GM23338 (cell line): ENCODE results near the gene NAALADL2. TPM values are rescaled to one million over a fixed set of nuclear protein-coding genes. Genes with fewer than 3 reads are reported as not detected.

Source experiments
- ATAC-seq: fragments of 200-7000 bp; cut with Tn5 transposase; 3 replicates; pipeline ENCODE4 v1.9.1; 2020
- DNase-seq: peaks from one replicate; pipeline ENCODE4 v3.0.0-alpha.2; 2015; ENCODE audit warnings: low spot score
- H2AFZ ChIP-seq: fragments of 200-600 bp; sonication (generic); 2 replicates; pipeline ENCODE4 v1.8.0; 2016; ENCODE audit warnings: antibody characterized with exemption, mild to moderate bottlenecking, moderate library complexity
- H3F3A ChIP-seq: fragments of 200-600 bp; sonication (generic); replicated peaks from 2 replicates; pipeline ENCODE4 v1.8.0; 2017; ENCODE audit warnings: antibody characterized with exemption, mixed run types, low read depth
- H3K27ac ChIP-seq: fragments of 200-600 bp; sonication (generic); 2 replicates; pipeline ENCODE4 v1.6.1; 2016; ENCODE audit warnings: low read depth
- H3K27me3 ChIP-seq: fragments of 200-600 bp; sonication (generic); 2 replicates; pipeline ENCODE4 v1.8.0; 2016; ENCODE audit warnings: mild to moderate bottlenecking, mixed run types, moderate library complexity; ENCODE audit not compliant: insufficient read depth
- H3K36me3 ChIP-seq: fragments of 200-600 bp; sonication (generic); 2 replicates; pipeline ENCODE4 v1.8.0; 2016; ENCODE audit warnings: mild to moderate bottlenecking; ENCODE audit not compliant: insufficient read depth
- H3K4me1 ChIP-seq: fragments of 200-600 bp; sonication (generic); 2 replicates; pipeline ENCODE4 v1.8.0; 2016; ENCODE audit warnings: mild to moderate bottlenecking, moderate library complexity; ENCODE audit not compliant: insufficient read depth
- H3K4me2 ChIP-seq: fragments of 200-600 bp; sonication (generic); 2 replicates; pipeline ENCODE4 v1.7.1; 2017; ENCODE audit warnings: mixed run types
- H3K4me3 ChIP-seq: fragments of 200-600 bp; sonication (generic); 2 replicates; pipeline ENCODE4 v1.6.1; 2016; ENCODE audit warnings: mixed run types
- H3K79me2 ChIP-seq: fragments of 200-600 bp; sonication (generic); replicated peaks from 2 replicates; pipeline ENCODE4 v1.8.0; 2017; ENCODE audit warnings: mild to moderate bottlenecking; ENCODE audit not compliant: insufficient read depth
- H3K9me2 ChIP-seq: fragments of 200-600 bp; sonication (generic); 2 replicates; pipeline ENCODE4 v1.8.0; 2017; ENCODE audit not compliant: insufficient read depth
- H4K20me1 ChIP-seq: fragments of 200-600 bp; sonication (generic); replicated peaks from 2 replicates; pipeline ENCODE4 v1.8.0; 2017; ENCODE audit warnings: mild to moderate bottlenecking; ENCODE audit not compliant: insufficient read depth
- H3K27ac Mint-ChIP-seq: 2 replicates; pipeline ENCODE4 v1.8.0; 2020; ENCODE audit warnings: inconsistent platforms, mild to moderate bottlenecking, moderate library complexity, mixed read lengths
- H3K27me3 Mint-ChIP-seq: 3 replicates; pipeline ENCODE4 v1.8.0; 2022; ENCODE audit warnings: low read depth, mild to moderate bottlenecking, moderate library complexity, mixed read lengths, inconsistent platforms; ENCODE audit not compliant: insufficient read depth, poor library complexity
- H3K36me3 Mint-ChIP-seq: 3 replicates; pipeline ENCODE4 v1.8.0; 2021; ENCODE audit warnings: low read depth, mild to moderate bottlenecking, inconsistent platforms, moderate library complexity, mixed read lengths
- H3K4me1 Mint-ChIP-seq: 3 replicates; pipeline ENCODE4 v1.8.0; 2020; ENCODE audit warnings: mild to moderate bottlenecking, inconsistent platforms, mixed read lengths
- H3K4me3 Mint-ChIP-seq: 3 replicates; pipeline ENCODE4 v1.8.0; 2021; ENCODE audit warnings: moderate library complexity, mild to moderate bottlenecking, inconsistent platforms, mixed read lengths
- H3K9me3 Mint-ChIP-seq: 3 replicates; pipeline ENCODE4 v1.8.0; 2020; ENCODE audit warnings: moderate library complexity, mild to moderate bottlenecking, inconsistent platforms, mixed read lengths
- CREB1 ChIP-seq: fragments of 250-450 bp; sonication (Bioruptor Pico); IDR thresholded peaks from 2 replicates; pipeline ENCODE4 v1.5.0; 2020; ENCODE audit warnings: low read depth, mild to moderate bottlenecking, moderate library complexity
- EZH2phosphoT487 ChIP-seq: fragments of 200-600 bp; sonication (generic); IDR thresholded peaks from one replicate; pipeline ENCODE4 v1.8.1; 2018; ENCODE audit warnings: antibody characterized with exemption; ENCODE audit not compliant: unreplicated experiment
- NANOG ChIP-seq: IDR thresholded peaks from 2 replicates; pipeline ENCODE4 v1.6.1; 2016; ENCODE audit warnings: antibody characterized with exemption, borderline replicate concordance
- ZNF114 ChIP-seq: fragments of 250-450 bp; sonication (Bioruptor Pico); IDR thresholded peaks from 2 replicates; pipeline ENCODE4 v1.5.0; 2020; ENCODE audit warnings: mild to moderate bottlenecking, moderate library complexity
- ZNF331 ChIP-seq: fragments of 250-450 bp; sonication (Bioruptor Pico); IDR thresholded peaks from 2 replicates; pipeline ENCODE4 v1.5.0; 2020; ENCODE audit warnings: low read depth, mild to moderate bottlenecking, moderate library complexity
- polyA plus RNA-seq: library from polyadenylated mRNA; unstranded; fragments of >200 nt; fragmentation: Nextera tagmentation; extraction: Ambion mirVana; gene quantifications from 2 replicates; pipeline ENCODE4 v1.2.1, GENCODE V29; 2016
- total RNA-seq: library from RNA; depleted of rRNA; stranded (reverse); fragments of >200 nt; shearing (Covaris generic); gene quantifications from 2 replicates; pipeline ENCODE4 v1.2.3, GENCODE V29; 2014
- TF ChIP-seq, protein P1 (sequence below): fragments of 250-450 bp; sonication (Bioruptor Pico); IDR thresholded peaks from 2 replicates; pipeline ENCODE4 v1.5.0; 2020; ENCODE audit warnings: mild to moderate bottlenecking, moderate library complexity
- TF ChIP-seq, protein P2 (sequence below): IDR thresholded peaks from one replicate; pipeline ENCODE4 v1.6.1; 2018; ENCODE audit warnings: antibody characterized with exemption; ENCODE audit not compliant: unreplicated experiment

The NAALADL2 gene
- total and polyA plus RNA-seq, 2 experiments from 2014 or later = 1.6 to 2.6 TPM

DNA sequence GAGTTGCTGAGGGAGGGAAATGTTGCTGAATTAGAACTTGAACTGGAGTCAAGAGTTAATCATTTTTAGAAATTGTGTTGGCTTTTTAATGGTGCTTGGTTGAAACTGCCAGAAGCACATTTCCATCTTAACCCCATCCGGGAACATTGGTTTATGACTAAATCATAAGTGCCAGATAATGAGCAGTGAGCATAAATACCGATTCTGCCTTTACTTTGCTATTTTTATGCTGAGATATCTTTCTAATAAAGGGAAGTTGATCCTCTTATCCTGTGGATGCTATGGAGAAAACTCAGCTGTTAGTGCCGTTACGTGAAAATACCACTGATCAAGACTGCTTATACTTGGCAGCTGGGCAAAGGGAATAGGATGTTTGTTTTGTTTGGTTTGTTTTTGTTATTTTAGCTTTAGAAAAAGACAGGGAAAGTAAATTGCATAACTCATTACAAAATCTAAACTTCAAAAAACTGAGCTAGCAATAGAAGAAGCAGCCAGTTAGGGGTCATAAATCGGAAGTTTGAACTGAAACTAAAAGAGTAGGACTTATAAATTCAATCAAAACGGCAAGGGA is 813.1 kb downstream of the NAALADL2 start:
- Mint-ChIP-seq H3K27ac (no peak overlapping the region), H3K36me3 (no peaks in the 10 kb centered on the region)
- H2AFZ ChIP-seq = no peak overlapping the region

More for the DNA sequence above, 813.1 kb downstream of the NAALADL2 start:
- H3K9me2 ChIP-seq = no peaks in the 10 kb centered on the region
- DNase-seq (no peak), ATAC-seq (no peak)
- Mint-ChIP-seq H3K4me3 (no peak overlapping the region), H3K27me3 (no peaks in the 10 kb centered on the region), H3K9me3 (no peaks in the 10 kb centered on the region), H3K4me1 (no peaks in the 10 kb centered on the region)
- no peaks in the 10 kb centered on the region for H3K4me1 ChIP-seq
- no peaks in the 10 kb centered on the region for H3F3A ChIP-seq
- no peak overlapping the region for H3K4me3 ChIP-seq
- H3K27me3 ChIP-seq = no peaks in the 10 kb centered on the region
- no peak overlapping the region for H3K4me2 ChIP-seq
- no peaks in the 10 kb centered on the region for H3K36me3 ChIP-seq
- TF ChIP-seq NANOG (no peak), EZH2phosphoT487 (no peak), CREB1 (no peak), ZNF114 (no peak), ZNF331 (CRISPR knock-in tag) (no peak)
- TF ChIP-seq, protein P1, sequence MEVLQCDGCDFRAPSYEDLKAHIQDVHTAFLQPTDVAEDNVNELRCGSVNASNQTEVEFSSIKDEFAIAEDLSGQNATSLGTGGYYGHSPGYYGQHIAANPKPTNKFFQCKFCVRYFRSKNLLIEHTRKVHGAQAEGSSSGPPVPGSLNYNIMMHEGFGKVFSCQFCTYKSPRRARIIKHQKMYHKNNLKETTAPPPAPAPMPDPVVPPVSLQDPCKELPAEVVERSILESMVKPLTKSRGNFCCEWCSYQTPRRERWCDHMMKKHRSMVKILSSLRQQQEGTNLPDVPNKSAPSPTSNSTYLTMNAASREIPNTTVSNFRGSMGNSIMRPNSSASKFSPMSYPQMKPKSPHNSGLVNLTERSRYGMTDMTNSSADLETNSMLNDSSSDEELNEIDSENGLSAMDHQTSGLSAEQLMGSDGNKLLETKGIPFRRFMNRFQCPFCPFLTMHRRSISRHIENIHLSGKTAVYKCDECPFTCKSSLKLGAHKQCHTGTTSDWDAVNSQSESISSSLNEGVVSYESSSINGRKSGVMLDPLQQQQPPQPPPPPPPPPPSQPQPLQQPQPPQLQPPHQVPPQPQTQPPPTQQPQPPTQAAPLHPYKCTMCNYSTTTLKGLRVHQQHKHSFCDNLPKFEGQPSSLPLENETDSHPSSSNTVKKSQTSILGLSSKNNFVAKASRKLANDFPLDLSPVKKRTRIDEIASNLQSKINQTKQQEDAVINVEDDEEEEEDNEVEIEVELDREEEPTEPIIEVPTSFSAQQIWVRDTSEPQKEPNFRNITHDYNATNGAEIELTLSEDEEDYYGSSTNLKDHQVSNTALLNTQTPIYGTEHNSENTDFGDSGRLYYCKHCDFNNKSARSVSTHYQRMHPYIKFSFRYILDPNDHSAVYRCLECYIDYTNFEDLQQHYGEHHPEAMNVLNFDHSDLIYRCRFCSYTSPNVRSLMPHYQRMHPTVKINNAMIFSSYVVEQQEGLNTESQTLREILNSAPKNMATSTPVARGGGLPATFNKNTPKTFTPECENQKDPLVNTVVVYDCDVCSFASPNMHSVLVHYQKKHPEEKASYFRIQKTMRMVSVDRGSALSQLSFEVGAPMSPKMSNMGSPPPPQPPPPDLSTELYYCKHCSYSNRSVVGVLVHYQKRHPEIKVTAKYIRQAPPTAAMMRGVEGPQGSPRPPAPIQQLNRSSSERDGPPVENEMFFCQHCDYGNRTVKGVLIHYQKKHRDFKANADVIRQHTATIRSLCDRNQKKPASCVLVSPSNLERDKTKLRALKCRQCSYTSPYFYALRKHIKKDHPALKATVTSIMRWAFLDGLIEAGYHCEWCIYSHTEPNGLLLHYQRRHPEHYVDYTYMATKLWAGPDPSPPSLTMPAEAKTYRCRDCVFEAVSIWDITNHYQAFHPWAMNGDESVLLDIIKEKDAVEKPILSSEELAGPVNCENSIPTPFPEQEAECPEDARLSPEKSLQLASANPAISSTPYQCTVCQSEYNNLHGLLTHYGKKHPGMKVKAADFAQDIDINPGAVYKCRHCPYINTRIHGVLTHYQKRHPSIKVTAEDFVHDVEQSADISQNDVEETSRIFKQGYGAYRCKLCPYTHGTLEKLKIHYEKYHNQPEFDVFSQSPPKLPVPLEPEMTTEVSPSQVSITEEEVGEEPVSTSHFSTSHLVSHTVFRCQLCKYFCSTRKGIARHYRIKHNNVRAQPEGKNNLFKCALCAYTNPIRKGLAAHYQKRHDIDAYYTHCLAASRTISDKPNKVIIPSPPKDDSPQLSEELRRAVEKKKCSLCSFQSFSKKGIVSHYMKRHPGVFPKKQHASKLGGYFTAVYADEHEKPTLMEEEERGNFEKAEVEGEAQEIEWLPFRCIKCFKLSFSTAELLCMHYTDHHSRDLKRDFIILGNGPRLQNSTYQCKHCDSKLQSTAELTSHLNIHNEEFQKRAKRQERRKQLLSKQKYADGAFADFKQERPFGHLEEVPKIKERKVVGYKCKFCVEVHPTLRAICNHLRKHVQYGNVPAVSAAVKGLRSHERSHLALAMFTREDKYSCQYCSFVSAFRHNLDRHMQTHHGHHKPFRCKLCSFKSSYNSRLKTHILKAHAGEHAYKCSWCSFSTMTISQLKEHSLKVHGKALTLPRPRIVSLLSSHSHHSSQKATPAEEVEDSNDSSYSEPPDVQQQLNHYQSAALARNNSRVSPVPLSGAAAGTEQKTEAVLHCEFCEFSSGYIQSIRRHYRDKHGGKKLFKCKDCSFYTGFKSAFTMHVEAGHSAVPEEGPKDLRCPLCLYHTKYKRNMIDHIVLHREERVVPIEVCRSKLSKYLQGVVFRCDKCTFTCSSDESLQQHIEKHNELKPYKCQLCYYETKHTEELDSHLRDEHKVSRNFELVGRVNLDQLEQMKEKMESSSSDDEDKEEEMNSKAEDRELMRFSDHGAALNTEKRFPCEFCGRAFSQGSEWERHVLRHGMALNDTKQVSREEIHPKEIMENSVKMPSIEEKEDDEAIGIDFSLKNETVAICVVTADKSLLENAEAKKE = no peak
- TF ChIP-seq, protein P2, sequence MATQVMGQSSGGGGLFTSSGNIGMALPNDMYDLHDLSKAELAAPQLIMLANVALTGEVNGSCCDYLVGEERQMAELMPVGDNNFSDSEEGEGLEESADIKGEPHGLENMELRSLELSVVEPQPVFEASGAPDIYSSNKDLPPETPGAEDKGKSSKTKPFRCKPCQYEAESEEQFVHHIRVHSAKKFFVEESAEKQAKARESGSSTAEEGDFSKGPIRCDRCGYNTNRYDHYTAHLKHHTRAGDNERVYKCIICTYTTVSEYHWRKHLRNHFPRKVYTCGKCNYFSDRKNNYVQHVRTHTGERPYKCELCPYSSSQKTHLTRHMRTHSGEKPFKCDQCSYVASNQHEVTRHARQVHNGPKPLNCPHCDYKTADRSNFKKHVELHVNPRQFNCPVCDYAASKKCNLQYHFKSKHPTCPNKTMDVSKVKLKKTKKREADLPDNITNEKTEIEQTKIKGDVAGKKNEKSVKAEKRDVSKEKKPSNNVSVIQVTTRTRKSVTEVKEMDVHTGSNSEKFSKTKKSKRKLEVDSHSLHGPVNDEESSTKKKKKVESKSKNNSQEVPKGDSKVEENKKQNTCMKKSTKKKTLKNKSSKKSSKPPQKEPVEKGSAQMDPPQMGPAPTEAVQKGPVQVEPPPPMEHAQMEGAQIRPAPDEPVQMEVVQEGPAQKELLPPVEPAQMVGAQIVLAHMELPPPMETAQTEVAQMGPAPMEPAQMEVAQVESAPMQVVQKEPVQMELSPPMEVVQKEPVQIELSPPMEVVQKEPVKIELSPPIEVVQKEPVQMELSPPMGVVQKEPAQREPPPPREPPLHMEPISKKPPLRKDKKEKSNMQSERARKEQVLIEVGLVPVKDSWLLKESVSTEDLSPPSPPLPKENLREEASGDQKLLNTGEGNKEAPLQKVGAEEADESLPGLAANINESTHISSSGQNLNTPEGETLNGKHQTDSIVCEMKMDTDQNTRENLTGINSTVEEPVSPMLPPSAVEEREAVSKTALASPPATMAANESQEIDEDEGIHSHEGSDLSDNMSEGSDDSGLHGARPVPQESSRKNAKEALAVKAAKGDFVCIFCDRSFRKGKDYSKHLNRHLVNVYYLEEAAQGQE = no peak
- no peaks in the 10 kb centered on the region for H4K20me1 ChIP-seq
- no peak overlapping the region for H3K27ac ChIP-seq
- no peaks in the 10 kb centered on the region for H3K79me2 ChIP-seq
